K562 (cell line): Measurements from ENCODE around the gene DNAJC6. TPM values are rescaled to one million over a fixed set of nuclear protein-coding genes. Genes with fewer than 3 reads are reported as not detected.

ENCODE experiments used
- ATF1 ChIP-seq, 2 experiments: fragments of 450-650 bp in 1 of 2; IDR thresholded peaks; 2 replicates each; pipeline ENCODE4 v1.6.1; 2016; ENCODE audit warnings: missing compliant biosample characterization in 1 of 2, missing genetic modification characterization in 1 of 2
- C11orf30 ChIP-seq: fragments of 450-650 bp; IDR thresholded peaks from 2 replicates; pipeline ENCODE4 v1.6.1; 2016; ENCODE audit warnings: low read depth, mild to moderate bottlenecking
- HOMEZ ChIP-seq: fragments of 250-450 bp; sonication (Bioruptor Pico); IDR thresholded peaks from 2 replicates; pipeline ENCODE4 v1.4.0; 2020; ENCODE audit warnings: mild to moderate bottlenecking, moderate library complexity
- JUND ChIP-seq, 2 experiments: IDR thresholded peaks; 2 replicates in 1 of 2; 3 replicates in 1 of 2; pipeline ENCODE4 v1.6.1; 2011; ENCODE audit warnings: borderline replicate concordance in 2 of 2, low read depth in 2 of 2, low read length in 2 of 2, improper control_type of control experiment in 1 of 2, missing biosample characterization in 1 of 2, missing genetic modification characterization in 1 of 2, missing genetic modification reagents in 1 of 2
- OTX1 ChIP-seq: fragments of 450-650 bp; formaldehyde crosslinking; IDR thresholded peaks from 2 replicates; pipeline ENCODE4 v1.4.0; 2022; ENCODE audit warnings: mild to moderate bottlenecking
- PRDM10 ChIP-seq: fragments of 450-650 bp; IDR thresholded peaks from 2 replicates; pipeline ENCODE4 v1.6.1; 2018; ENCODE audit not compliant: partially characterized antibody
- SFPQ ChIP-seq: fragments of 200-400 bp; formaldehyde crosslinking; IDR thresholded peaks from 2 replicates; pipeline ENCODE4 v1.6.1; 2017; ENCODE audit warnings: mild to moderate bottlenecking, low read depth, low read length, moderate library complexity
- SMARCA4 ChIP-seq: fragments of 450-650 bp; IDR thresholded peaks from 2 replicates; pipeline ENCODE4 v1.6.1; 2016
- SMARCC2 ChIP-seq: fragments of 450-650 bp; IDR thresholded peaks from 2 replicates; pipeline ENCODE4 v1.6.1; 2017; ENCODE audit warnings: antibody characterized with exemption, moderate library complexity, mild to moderate bottlenecking, low read depth
- TCFL5 ChIP-seq: fragments of 250-450 bp; sonication (Bioruptor Pico); conservative IDR thresholded peaks from 2 replicates; pipeline ENCODE4 v1.6.1; 2021; ENCODE audit warnings: mild to moderate bottlenecking, moderate library complexity, matching md5 sums
- THAP7 ChIP-seq: fragments of 250-450 bp; sonication (Bioruptor Pico); IDR thresholded peaks from 2 replicates; pipeline ENCODE4 v1.5.0; 2021
- ZBTB1 ChIP-seq: sonication (generic); formaldehyde crosslinking; IDR thresholded peaks from 2 replicates; pipeline ENCODE4 v1.8.1; 2023; ENCODE audit warnings: missing genetic modification reagents, low read depth, mild to moderate bottlenecking, borderline replicate concordance
- polyA plus RNA-seq, 8 experiments: library from polyadenylated mRNA; depleted of rRNA in 4 of 8; stranded (reverse) in 5 of 8; unstranded in 3 of 8; fragments of >200 nt; fragmentation: Nextera tagmentation in 2 of 8; fragmentation: Illumina TruSeq in 1 of 8; extraction: Ambion mirVana in 2 of 8; extraction: Trizol in 1 of 8; gene quantifications; 2 replicates each; pipeline versions ENCODE4 v1.2.1 to v1.2.3, GENCODE V29; 2011 to 2014; ENCODE audit warnings: inconsistent platforms in 1 of 8, missing spikeins in 1 of 8
- total RNA-seq, 7 experiments: library from RNA; depleted of rRNA in 6 of 7; stranded (reverse); fragments of >200 nt in 6 of 7; fragmentation: Illumina TruSeq in 2 of 7; extraction: Trizol in 2 of 7; gene quantifications; 2 replicates each; pipeline versions ENCODE4 v1.2.1 to v1.2.3, GENCODE V29; 2011 to 2021; ENCODE audit warnings: low replicate concordance in 1 of 7

DNAJC6 gene
- total and polyA plus RNA-seq, 9 of the 15 experiments (the other 6 are each of a cell fraction or from before 2014, with no cell fraction given): 6.7 to 78.7 (median 28.0) TPM

GRCh38 chr1:65372557-65372956 is 63.2 kb downstream of the DNAJC6 start (continued):
- TF ChIP-seq PRDM10 (no peak), SMARCC2 (peak; percentile 60; the same call in 1 of the 2 replicates), OTX1 (CRISPR knock-in tag) (no peak), SMARCA4 (peak; percentile 56; the same call in 1 of the 2 replicates), HOMEZ (CRISPR knock-in tag) (no peak), SFPQ (no peak), THAP7 (CRISPR knock-in tag) (no peak), ATF1 (CRISPR knock-in tag; IDR thresholded peaks at IDR 0.05) (no peak), ATF1 (tag; IDR thresholded peaks at IDR 0.05) (0 out of 2 replicates have a peak, but pooled peaks have one; percentile 15), ZBTB1 (no peak), TCFL5 (CRISPR knock-in tag) (no peak), C11orf30 (peak; percentile 97), JUND (IDR thresholded peaks at IDR 0.05; ENCODE audit: borderline replicate concordance, low read depth, low read length) (0 out of 2 replicates have a peak, but pooled peaks have one; percentile 5), JUND (tag; IDR thresholded peaks at IDR 0.05; ENCODE audit: borderline replicate concordance, low read depth, low read length) (peak; percentile 27; the same call in 1 of the 3 replicates)
